Breast epithelium (tissue), 4 donors: ENCODE measurements around the gene ABI3BP. TPM values are rescaled to one million over a fixed set of nuclear protein-coding genes. Genes with fewer than 3 reads are reported as not detected.

Experiments used
- DNase-seq, 2 donors: peaks; one replicate each; pipeline ENCODE4 v3.0.0-alpha.2; 2019; ENCODE audit warnings: low spot score in 2 of 2
- H3K27ac ChIP-seq, 2 donors: fragments of 200-600 bp; sonication (generic) in 1 of 2; one replicate each; pipeline ENCODE4 v1.5.1; 2016 to 2019; ENCODE audit warnings: mild to moderate bottlenecking in 1 of 2
- H3K27me3 ChIP-seq, 2 donors: fragments of 200-600 bp; sonication (generic) in 1 of 2; one replicate each; pipeline versions ENCODE4 v1.5.1 to v1.6.0; 2017 to 2019; ENCODE audit warnings: control low read depth in 1 of 2, mild to moderate bottlenecking in 1 of 2
- H3K36me3 ChIP-seq: fragments of 200-600 bp; one replicate; pipeline ENCODE4 v1.5.1; 2019
- H3K4me1 ChIP-seq, 2 donors: fragments of 200-600 bp; sonication (generic); one replicate each; pipeline ENCODE4 v1.5.1; 2016 to 2019; ENCODE audit warnings: control low read depth in 1 of 2
- H3K4me3 ChIP-seq, 3 donors: fragments of 200-600 bp; sonication (generic); 1 replicate in 2 of 3; 2 replicates in 1 of 3; pipeline ENCODE4 v1.5.1; 2016 to 2019; ENCODE audit warnings: mild to moderate bottlenecking in 3 of 3, moderate library complexity in 2 of 3
- H3K9me3 ChIP-seq, 2 donors: fragments of 200-600 bp; sonication (generic) in 1 of 2; one replicate each; pipeline ENCODE4 v1.5.1; 2016 to 2019; ENCODE audit warnings: control low read depth in 1 of 2
- POLR2A ChIP-seq: fragments of 450-650 bp; IDR thresholded peaks from one replicate; pipeline ENCODE4 v1.6.1; 2016; ENCODE audit warnings: antibody characterized with exemption, mild to moderate bottlenecking, moderate library complexity
- POLR2AphosphoS5 ChIP-seq, 3 donors: sonication (generic); formaldehyde crosslinking; IDR thresholded peaks; one replicate each; pipeline ENCODE4 v1.6.1; 2017; ENCODE audit warnings: antibody characterized with exemption in 3 of 3
- intact Hi-C: fragments of 100-400 bp; cut with DNase I; formaldehyde crosslinking; loops from one replicate; pipeline ENCODE4 v1.15.1; 2023; ENCODE audit warnings: low total_unique reads
- total RNA-seq, 3 donors: library from RNA; depleted of rRNA; stranded (reverse); fragments of >200 nt; gene quantifications; one replicate each; pipeline ENCODE4 v1.1.0, GENCODE V29; 2016
- TF ChIP-seq, protein P1 (sequence below), 3 donors: fragments of 450-650 bp; IDR thresholded peaks; one replicate each; pipeline ENCODE4 v1.5.1; 2016 to 2017; ENCODE audit warnings: antibody characterized with exemption in 3 of 3, mild to moderate bottlenecking in 3 of 3, moderate library complexity in 3 of 3

Gene ABI3BP
- total RNA-seq, 3 donors from 2014 or later: 17.4 to 170 (median 41.1) TPM

GRCh38 chr3:100932491-100932890 is 60.7 kb downstream of the ABI3BP start:
- Histone ChIP-seq H3K27ac (no peak overlapping the region), H3K9me3 (no peaks in the 10 kb centered on the region), H3K4me3 (no peak overlapping the region), H3K27me3 (no peaks in the 10 kb centered on the region), H3K4me1 (no peaks in the 10 kb centered on the region), H3K36me3 (no peaks in the 10 kb centered on the region)
- DNase-seq: no peak
- TF ChIP-seq POLR2A: no peak
- TF ChIP-seq, protein P1, sequence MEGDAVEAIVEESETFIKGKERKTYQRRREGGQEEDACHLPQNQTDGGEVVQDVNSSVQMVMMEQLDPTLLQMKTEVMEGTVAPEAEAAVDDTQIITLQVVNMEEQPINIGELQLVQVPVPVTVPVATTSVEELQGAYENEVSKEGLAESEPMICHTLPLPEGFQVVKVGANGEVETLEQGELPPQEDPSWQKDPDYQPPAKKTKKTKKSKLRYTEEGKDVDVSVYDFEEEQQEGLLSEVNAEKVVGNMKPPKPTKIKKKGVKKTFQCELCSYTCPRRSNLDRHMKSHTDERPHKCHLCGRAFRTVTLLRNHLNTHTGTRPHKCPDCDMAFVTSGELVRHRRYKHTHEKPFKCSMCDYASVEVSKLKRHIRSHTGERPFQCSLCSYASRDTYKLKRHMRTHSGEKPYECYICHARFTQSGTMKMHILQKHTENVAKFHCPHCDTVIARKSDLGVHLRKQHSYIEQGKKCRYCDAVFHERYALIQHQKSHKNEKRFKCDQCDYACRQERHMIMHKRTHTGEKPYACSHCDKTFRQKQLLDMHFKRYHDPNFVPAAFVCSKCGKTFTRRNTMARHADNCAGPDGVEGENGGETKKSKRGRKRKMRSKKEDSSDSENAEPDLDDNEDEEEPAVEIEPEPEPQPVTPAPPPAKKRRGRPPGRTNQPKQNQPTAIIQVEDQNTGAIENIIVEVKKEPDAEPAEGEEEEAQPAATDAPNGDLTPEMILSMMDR (IDR thresholded peaks at IDR 0.05): no peak
- no peak for TF ChIP-seq POLR2AphosphoS5 (IDR thresholded peaks at IDR 0.05)
- intact Hi-C loops: no loop called here

- no peak for DNase-seq
- intact Hi-C loops: no loop called here
These were observed 64.4 kb downstream of the ABI3BP start for GRCh38 chr3:100928638-100929428.

GRCh38 chr3:100927775-100928174 is 65.4 kb downstream of the ABI3BP start:
- H3K9me3 ChIP-seq: no peaks in the 10 kb centered on the region
- no peaks in the 10 kb centered on the region for H3K27me3 ChIP-seq
- H3K36me3 ChIP-seq: no peaks in the 10 kb centered on the region
- H3K4me1 ChIP-seq: no peaks in the 10 kb centered on the region
- intact Hi-C loops: no loop called here
- H3K4me3 ChIP-seq: no peak overlapping the region
- H3K27ac ChIP-seq: no peak overlapping the region
- no peak for DNase-seq
- no peak for TF ChIP-seq POLR2AphosphoS5 (IDR thresholded peaks at IDR 0.05)
- TF ChIP-seq, protein P1 (IDR thresholded peaks at IDR 0.05): no peak
- no peak for TF ChIP-seq POLR2A

More at GRCh38 chr3:100928638-100929428, 64.4 kb downstream of the ABI3BP start:
- no peaks in the 10 kb centered on the region for H3K4me1 ChIP-seq
- H3K27ac ChIP-seq: peak overlapping the region in 1 of 2 donors; percentile 13
- H3K4me3 ChIP-seq: no peak overlapping the region
- H3K27me3 ChIP-seq: no peaks in the 10 kb centered on the region
- H3K9me3 ChIP-seq: no peaks in the 10 kb centered on the region
- no peaks in the 10 kb centered on the region for H3K36me3 ChIP-seq
- TF ChIP-seq, protein P1 (IDR thresholded peaks at IDR 0.05): no peak
- no peak for TF ChIP-seq POLR2A
- no peak for TF ChIP-seq POLR2AphosphoS5 (IDR thresholded peaks at IDR 0.05)

- intact Hi-C loops: no loop called here
- no peaks in the 10 kb centered on the region for H3K9me3 ChIP-seq
- H3K27ac ChIP-seq: no peak overlapping the region
These were observed 77.3 kb downstream of the ABI3BP start for GRCh38 chr3:100915706-100916495.

More at GRCh38 chr3:100915706-100916495, 77.3 kb downstream of the ABI3BP start:
- TF ChIP-seq, protein P1 (IDR thresholded peaks at IDR 0.05): no peak
- TF ChIP-seq POLR2AphosphoS5 (IDR thresholded peaks at IDR 0.05) (no peak), POLR2A (no peak)
- Histone ChIP-seq H3K27me3 (no peaks in the 10 kb centered on the region), H3K36me3 (no peaks in the 10 kb centered on the region), H3K4me1 (no peaks in the 10 kb centered on the region), H3K4me3 (no peak overlapping the region)
- no peak for DNase-seq
